HCT116 (cell line): ENCODE data around the gene NINJ1.

ENCODE experiments used
- ELF1 ChIP-seq: IDR thresholded peaks from 2 replicates; pipeline ENCODE4 v1.6.1; 2012; ENCODE audit warnings: low read depth, borderline replicate concordance
- EZH2 ChIP-seq: fragments of 200-600 bp; sonication (generic); IDR thresholded peaks from 2 replicates; pipeline ENCODE4 v1.6.1; 2017; ENCODE audit warnings: antibody characterized with exemption, mixed run types
- FOSL1 ChIP-seq: IDR thresholded peaks from 2 replicates; pipeline ENCODE4 v1.6.1; 2012; ENCODE audit warnings: low read depth
- MAX ChIP-seq: IDR thresholded peaks from 2 replicates; pipeline ENCODE4 v1.6.1; 2012
- POLR2A ChIP-seq: IDR thresholded peaks from 2 replicates; pipeline ENCODE4 v1.7.0; 2011; ENCODE audit warnings: borderline replicate concordance; ENCODE audit not compliant: insufficient read depth, insufficient read length; ENCODE audit errors: extremely low read depth
- POLR2AphosphoS5 ChIP-seq: IDR thresholded peaks from 2 replicates; pipeline ENCODE4 v1.6.1; 2011; ENCODE audit warnings: mild to moderate bottlenecking, low read depth, low read length, moderate library complexity
- REST ChIP-seq: IDR thresholded peaks from 2 replicates; pipeline ENCODE4 v1.6.1; 2012; ENCODE audit warnings: low read depth
- SP1 ChIP-seq: IDR thresholded peaks from 2 replicates; pipeline ENCODE4 v1.6.1; 2012; ENCODE audit warnings: low read depth
- TCF7L2 ChIP-seq: IDR thresholded peaks from 2 replicates; pipeline ENCODE4 v1.7.0; 2011; ENCODE audit warnings: borderline replicate concordance, inconsistent platforms; ENCODE audit not compliant: insufficient read depth, insufficient read length; ENCODE audit errors: extremely low read depth
- YY1 ChIP-seq: IDR thresholded peaks from 2 replicates; pipeline ENCODE4 v1.6.1; 2011; ENCODE audit warnings: low read length, low read depth, moderate library complexity, mild to moderate bottlenecking; ENCODE audit not compliant: insufficient replicate concordance; ENCODE audit errors: extremely low read depth
- TF ChIP-seq, protein P1 (sequence below), 3 experiments: fragments of 200-600 bp in 1 of 3; sonication (generic) in 1 of 3; IDR thresholded peaks in 2 of 3; conservative IDR thresholded peaks in 1 of 3; 2 replicates each; pipeline ENCODE4 v1.5.1; 2012 to 2017; ENCODE audit warnings: low read depth in 2 of 3, low read length in 2 of 3, antibody characterized with exemption in 1 of 3, borderline replicate concordance in 1 of 3, control low read depth in 1 of 3, mild to moderate bottlenecking in 1 of 3, mixed read lengths in 1 of 3, mixed run types in 1 of 3, moderate library complexity in 1 of 3; ENCODE audit not compliant: insufficient read depth in 1 of 3
- TF ChIP-seq, protein P2 (sequence below): IDR thresholded peaks from 2 replicates; pipeline ENCODE4 v1.6.1; 2012

DNA sequence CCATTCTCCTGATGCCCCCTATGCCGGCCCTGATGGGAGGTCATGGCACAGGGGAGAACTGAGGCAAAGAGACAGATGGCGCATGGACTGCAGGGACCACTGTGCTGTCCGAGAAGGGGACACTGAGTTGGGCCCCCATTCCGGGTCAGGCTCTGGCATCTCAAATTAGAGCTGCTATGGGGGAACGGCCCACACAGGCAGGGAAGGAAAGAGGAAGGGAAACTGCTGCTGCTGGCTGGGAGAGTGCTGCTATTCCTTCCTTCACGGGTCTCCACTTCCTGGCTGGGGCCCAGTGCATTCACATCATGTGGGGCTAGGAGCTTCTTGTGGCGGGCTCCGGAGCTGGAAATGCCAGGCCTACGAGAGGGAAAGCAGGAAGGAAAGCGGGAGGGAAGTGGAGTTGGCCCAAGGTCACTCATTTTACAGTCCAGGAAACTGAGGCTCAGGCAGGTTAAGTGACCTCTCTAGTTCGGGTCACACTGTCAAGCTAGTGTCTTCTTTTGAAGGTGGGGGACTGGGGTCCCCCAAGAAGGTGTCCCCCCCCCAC is 39.3 kb downstream of the NINJ1 start:
- TF ChIP-seq YY1 (no peak), EZH2 (no peak), POLR2AphosphoS5 (no peak), ELF1 (no peak), FOSL1 (no peak), SP1 (no peak), TCF7L2 (no peak), REST (no peak), POLR2A (no peak), MAX (no peak)
- TF ChIP-seq, protein P1, sequence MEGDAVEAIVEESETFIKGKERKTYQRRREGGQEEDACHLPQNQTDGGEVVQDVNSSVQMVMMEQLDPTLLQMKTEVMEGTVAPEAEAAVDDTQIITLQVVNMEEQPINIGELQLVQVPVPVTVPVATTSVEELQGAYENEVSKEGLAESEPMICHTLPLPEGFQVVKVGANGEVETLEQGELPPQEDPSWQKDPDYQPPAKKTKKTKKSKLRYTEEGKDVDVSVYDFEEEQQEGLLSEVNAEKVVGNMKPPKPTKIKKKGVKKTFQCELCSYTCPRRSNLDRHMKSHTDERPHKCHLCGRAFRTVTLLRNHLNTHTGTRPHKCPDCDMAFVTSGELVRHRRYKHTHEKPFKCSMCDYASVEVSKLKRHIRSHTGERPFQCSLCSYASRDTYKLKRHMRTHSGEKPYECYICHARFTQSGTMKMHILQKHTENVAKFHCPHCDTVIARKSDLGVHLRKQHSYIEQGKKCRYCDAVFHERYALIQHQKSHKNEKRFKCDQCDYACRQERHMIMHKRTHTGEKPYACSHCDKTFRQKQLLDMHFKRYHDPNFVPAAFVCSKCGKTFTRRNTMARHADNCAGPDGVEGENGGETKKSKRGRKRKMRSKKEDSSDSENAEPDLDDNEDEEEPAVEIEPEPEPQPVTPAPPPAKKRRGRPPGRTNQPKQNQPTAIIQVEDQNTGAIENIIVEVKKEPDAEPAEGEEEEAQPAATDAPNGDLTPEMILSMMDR (IDR thresholded peaks at IDR 0.05 in 2 of 3, conservative IDR thresholded peaks at IDR 0.05 in 1 of 3; ENCODE audit: borderline replicate concordance in 1 of 3, insufficient read depth in 1 of 3, low read depth in 2 of 3, low read length in 2 of 3): no peak
- TF ChIP-seq, protein P2, sequence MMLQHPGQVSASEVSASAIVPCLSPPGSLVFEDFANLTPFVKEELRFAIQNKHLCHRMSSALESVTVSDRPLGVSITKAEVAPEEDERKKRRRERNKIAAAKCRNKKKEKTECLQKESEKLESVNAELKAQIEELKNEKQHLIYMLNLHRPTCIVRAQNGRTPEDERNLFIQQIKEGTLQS: no peak
